GM10847 (cell line): ENCODE results near the gene GDPD3.

Experiments used
- POLR2A ChIP-seq: IDR thresholded peaks from 2 replicates; pipeline ENCODE4 v1.6.1; 2011; ENCODE audit not compliant: insufficient read length; ENCODE audit errors: extremely low read depth

Gene GDPD3

DNA sequence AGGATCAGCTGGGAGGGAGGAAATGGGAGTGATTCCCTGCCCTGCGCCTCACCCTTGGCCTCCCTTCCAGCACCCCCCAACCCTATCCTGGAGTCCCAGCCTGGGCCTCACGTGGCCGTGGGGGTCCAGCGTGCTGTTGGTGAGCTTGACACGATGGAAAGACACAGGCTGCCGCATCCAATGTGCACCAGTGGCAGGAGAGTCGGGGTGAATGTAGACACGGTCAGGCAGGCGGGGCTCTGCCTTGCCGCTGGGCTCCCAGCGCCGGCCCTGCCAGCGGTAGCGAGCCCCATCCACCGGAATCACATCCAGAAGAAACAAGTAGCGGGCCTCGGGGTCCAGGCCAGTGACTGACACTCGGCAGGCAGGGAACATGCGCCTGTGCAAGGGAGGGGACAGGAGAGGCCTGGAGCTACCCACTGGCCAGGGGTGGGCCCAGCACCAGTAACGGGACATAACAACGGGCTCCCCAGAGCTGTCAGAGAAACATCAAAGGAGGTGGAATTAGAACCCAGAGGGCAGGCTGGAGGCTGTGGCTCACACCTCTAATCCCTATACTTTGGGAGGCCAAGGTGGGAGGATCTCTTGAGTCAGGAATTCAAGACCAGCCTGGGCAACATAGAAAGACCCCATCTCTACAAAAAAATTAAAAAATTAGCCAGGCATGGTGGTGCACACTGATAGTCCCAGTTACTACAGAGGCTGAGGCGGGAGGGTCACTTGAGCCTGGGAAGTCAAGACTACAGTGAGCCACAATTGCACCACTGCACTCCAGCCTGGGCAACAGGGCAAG lies 24.3 kb downstream of the GDPD3 start:
- TF ChIP-seq POLR2A = no peak

DNA sequence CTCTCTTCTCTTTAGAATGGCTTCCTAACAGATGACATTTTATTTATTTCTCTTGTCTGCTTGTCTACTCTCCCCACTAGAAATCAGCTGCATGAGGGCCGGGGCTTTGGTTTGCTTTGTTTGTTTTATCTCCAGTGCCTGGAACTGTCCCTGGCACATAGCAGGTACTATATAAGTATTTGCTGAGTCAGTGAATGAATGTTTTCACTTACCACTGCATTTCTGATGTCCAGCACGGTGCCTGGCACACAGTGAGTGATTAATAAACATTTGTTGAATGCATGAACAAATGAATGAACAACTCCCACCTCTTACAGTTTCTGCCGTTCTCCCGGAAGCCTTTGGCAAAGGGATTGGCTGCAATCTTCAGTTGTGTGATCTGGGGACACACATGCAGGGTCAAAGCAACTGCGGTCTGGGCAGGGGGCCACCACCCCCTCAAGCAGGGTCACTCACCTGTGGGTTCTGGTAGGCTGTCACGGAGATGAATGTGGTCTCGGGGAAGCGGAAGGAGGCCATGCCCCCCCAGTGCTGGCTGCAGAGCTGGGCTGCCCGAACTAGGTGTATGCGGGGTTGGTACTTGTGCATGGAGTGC lies 25.0 kb downstream of the GDPD3 start:
- no peak for TF ChIP-seq POLR2A

DNA sequence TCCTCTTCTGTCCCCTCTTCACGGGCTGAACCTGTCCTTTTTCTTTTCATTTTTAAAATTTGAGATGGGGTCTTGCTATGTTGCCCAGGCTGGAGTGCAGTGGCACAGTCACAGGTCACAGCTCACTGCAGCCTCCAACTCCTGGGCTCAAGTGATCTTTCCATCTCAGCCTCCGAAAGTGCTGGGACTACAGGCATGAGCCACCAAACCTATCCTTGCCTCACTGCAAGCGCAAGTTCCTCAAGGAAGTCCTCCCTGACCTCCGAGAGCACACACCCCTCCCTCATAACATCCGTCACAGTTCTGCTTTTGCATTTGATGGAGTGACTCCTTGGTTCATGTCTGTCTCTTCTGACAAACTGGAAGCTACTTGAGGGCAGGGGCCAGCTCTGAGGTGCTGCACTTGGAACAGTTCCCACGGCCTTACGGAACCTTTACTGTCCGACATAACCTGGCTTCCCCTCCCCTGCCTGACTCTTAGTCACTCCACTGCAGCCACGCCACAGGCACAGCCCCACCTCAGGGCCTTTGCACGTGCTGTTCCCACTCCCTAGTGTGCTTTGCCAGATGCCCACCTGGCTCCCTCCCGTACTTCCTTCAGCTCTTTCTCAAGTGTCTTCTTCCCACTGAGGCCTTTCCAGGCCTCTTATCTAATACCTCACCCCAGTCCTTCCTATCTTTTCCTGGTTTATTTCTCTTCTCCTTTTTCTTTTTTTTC lies 26.0 kb downstream of the GDPD3 start:
- no peak for TF ChIP-seq POLR2A

DNA sequence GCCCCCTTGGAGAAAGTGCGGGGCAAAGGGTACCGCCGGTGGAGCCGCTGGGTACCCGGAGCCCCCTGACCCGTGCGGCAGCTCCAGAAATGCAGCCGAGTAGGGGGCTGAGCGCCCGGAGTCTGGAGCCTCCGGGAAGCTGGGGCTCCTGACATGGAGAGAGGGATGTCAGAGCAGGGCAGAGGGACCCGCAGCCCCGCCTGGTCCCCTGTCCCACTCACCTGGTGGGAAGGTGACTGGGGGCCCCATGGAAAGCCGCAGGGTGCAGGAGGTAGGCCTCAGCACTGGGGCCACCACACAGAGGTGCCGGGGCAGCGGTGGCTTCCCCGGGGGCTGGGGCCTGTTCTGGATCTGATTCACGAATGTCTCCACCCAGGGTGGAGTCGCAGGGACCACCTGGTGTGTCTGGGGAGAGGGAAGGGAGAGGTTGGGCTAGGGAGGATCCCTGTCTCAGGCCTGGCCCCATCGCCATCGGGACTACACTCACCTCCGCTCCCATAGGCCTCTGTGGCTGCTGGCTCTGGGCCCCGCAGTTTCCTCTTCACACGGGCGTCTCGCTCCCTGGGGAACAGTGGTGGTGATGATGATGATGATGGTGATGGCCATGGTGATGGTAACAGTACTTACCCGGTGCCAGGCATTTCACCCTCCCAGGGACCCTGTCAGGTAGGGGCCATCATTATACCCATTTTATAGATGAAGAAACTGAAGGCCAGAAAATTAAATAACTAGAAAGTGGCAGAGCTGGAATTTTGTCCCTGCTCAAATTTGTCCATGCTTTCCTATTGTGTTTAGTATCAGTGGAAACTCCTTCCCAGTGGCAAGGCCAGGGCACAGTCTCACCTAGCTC lies 26.8 kb downstream of the GDPD3 start:
- no peak for TF ChIP-seq POLR2A

DNA sequence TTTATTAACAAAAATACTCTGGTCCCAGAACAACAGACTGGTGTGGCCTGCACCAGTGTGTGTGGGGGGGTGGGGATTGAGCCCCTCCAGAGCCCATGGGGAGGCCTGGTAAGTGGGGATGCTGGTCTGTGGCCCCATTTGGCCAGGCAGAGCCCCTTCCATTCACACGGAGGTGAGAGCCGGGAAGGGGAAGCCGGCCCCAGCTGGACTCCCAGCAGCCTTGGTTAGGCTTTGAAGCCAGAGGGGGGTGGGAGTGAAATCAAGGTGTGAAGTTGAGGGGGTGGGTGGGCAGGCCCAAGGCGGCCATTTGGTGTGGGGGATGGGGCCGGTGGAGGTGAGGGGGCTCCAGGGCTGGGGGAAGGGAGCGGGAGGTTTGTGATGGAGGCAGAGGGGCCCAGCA lies 27.5 kb downstream of the GDPD3 start:
- no peak for TF ChIP-seq POLR2A

DNA sequence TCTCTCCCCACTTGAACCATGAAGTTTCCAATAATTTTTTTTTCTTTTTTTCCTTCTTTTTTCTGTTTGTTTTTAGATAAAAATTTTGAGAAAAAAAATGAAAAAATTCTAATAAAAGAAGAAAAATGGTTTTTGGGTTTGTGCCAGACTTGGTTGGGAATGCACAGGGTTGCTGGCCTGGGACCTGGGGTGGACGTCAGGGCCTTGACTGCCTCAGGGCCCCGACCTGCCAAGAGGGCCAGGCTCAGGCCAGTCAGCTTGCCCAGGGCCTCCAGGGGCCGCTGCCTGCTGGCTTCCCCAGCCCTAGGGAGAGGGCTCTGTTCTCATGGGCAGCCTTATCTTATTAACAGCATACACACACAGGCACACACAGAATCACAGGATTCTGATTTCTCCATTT lies 28.1 kb downstream of the GDPD3 start:
- TF ChIP-seq POLR2A = no peak

DNA sequence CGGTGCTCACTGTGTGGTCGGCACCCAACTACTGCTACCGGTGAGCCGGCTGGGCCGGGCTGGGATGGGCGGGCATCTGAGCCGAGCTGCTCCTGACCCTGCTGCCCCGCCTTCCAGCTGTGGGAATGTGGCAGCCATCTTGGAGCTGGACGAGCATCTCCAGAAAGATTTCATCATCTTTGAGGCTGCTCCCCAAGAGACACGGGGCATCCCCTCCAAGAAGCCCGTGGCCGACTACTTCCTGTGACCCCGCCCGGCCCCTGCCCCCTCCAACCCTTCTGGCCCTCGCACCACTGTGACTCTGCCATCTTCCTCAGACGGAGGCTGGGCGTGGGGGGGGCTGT lies 28.5 kb downstream of the GDPD3 start:
- TF ChIP-seq POLR2A = no peak

DNA sequence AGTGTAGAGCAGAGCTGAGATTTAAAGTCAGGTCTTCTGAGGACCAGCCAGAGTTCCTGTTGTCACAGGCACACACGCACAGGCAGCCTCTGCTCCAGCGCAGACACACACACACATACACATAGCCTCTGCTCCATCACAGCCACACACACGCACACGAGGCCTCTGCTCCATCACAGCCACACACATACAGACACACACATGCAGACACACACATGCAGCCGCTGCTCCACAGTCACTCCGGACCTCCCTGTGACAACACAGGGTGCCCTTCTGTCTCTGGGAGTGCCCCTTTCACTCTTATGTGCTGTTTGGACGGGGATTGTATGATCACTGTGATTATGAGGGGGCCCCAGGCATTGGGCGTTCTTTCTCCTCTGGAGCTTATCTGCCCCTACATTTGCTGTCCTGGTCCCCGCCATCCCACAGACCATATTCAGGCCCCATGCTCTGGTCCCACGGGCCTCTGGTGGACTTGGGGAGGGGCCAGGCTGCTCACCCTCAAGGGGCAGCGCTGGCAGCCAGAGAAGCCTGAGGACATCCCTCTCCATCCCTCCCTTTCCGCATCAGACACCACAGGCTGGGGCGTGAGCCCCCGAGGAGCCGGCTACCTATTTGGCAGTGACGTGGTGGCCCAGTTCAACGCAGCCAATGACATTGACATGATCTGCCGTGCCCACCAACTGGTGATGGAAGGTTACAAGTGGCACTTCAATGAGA lies 29.1 kb downstream of the GDPD3 start:
- no peak for TF ChIP-seq POLR2A

DNA sequence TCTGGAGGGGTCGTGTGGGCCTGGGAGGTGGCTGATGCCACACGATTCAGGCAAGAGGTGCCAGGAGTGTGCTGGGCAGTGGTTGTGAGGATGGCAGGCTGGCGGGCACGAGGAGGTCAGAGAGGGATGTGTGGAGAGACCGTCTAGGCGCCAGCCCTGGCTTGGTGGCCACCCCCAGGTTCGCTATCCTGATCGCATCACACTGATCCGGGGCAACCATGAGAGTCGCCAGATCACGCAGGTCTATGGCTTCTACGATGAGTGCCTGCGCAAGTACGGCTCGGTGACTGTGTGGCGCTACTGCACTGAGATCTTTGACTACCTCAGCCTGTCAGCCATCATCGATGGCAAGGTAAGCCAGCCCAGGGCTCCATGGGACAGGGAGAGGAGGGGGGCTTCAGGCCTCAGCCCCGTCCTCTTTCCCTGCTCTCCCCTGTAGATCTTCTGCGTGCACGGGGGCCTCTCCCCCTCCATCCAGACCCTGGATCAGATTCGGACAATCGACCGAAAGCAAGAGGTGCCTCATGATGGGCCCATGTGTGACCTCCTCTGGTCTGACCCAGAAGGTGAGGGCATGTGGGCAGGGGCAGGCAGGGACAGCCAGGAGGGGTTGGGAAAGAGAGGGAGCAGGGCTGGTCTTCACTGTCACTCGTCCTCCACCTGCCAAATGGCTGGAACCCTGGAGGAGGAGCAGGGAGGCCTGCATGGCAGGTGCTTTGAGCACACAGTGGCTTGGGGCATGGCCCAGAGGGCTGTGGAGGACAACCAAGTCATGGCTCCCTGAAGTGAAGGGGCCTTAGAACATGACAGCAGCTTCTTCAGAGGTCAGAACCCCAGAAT lies 29.9 kb downstream of the GDPD3 start:
- TF ChIP-seq POLR2A = no peak

DNA sequence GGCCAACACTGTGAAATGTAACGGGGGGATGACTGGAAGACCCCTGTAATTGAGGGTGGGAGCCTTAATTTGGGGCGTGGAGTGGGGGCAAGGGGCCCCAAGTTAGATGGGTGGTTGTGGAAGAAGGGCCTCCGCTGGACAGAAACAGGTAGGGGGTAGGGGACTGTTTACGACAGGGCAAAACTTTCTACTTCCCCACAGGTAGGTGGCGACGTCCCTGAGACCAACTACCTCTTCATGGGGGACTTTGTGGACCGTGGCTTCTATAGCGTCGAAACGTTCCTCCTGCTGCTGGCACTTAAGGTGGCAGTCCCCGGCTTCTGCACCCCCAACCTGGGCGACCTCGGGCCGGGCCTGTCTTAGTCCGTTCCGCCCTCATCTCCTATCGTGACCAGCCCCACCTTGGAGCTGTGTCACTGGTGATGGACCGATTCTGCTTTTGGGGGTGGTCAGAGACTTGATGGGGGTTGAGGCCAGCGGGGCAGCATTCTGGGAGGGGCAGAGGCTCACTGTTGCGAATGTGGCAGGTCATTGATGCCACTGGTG lies 30.7 kb downstream of the GDPD3 start:
- no peak for TF ChIP-seq POLR2A

DNA sequence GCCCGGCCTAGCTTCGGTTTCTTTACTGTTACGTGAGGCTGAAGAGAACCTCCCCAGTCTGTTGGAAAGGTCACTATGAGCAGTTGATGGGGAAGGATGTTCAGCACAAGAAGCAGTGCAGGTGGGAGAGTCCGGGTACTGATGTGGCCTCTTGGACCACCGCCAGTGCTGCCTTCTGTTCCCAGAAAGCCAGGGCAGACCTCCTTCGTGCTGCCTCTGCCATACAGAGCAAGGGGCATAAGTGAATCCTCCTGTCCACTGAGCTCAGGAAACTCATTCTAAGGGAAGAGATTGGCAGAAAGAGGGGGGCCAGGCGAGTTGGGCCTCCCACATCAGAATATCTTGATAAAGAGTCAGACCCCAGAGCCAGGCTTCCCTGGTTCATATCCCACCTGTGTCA lies 33.9 kb downstream of the GDPD3 start:
- TF ChIP-seq POLR2A = no peak

DNA sequence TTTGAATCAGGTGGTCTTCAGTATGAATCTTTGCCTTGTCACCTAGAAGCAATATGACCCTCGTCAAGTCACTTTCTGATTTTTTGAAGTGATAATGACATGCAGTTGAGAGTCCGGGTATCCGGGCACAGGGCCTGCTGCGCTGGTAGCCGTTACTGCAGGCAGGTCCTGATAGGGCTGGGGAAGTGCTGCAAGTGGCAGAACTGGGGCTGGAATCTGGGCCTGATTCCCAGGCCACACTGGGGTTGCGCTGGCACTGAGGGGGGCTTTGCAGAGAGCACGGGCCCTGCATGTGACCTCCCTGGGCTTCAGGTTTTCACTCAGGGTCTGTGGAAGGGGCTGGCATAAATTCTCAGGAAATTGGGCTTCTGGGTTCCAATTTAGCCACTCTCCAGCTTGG lies 34.6 kb downstream of the GDPD3 start:
- no peak for TF ChIP-seq POLR2A

DNA sequence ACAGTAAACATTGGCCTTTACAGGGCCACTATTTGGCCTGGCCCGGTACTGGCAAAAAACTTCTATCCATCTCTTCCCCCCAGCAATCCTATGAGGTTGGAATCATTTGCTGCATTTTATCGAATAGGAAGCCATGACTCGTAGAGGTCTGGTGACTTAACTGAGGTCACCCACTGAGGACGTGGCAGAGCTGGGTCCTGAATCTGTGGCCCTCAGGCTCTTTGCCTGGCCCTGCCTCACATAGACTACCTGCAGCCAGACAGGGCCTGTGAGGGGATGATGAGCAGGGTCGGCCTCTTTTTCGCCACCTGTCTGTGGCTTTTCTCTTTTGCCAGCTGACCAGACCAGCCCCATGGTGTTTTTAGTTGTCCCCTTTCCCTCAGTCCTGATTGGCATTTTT lies 35.7 kb downstream of the GDPD3 start:
- no peak for TF ChIP-seq POLR2A
